ENCODE results near the gene UPB1. TPM values are rescaled to one million over a fixed set of nuclear protein-coding genes. Genes with fewer than 3 reads are reported as not detected.

The UPB1 gene
- total RNA-seq, 4 donors from 2014 or later, result 0.57 TPM; not detected in 3

- Histone ChIP-seq H3K4me1 (peaks cover 21 to 72% (median 33%) of the 10 kb centered on the region in 3 donors), H3K27ac (peak overlapping the region; percentile 96 to 100 (median 98)), H3K27me3 (no peaks in the 10 kb centered on the region), H3K9me3 (no peaks in the 10 kb centered on the region), H3K4me3 (peak overlapping the region; percentile 81 to 95 (median 88)), H3K36me3 (peaks cover 0 to 44% (median 0%) of the 10 kb centered on the region in 3 donors)
- intact Hi-C loops (cut with DNase I), result no loop called here
- 12 to 27% methylated on average over 3 to 6 of the region's 12 CpGs for WGBS, 2 donors
- no peak for DNase-seq
- TF ChIP-seq CTCF (IDR thresholded peaks at IDR 0.05) (no peak), POLR2A (IDR thresholded peaks at IDR 0.05) (no peak)
Measured at GRCh38 chr22:24553597-24554312, 58.6 kb downstream of the UPB1 start.

- 0% methylated on average over 10 to 15 of the region's 64 CpGs for WGBS, 2 donors
- intact Hi-C loops (cut with DNase I), result no loop called here
- no peak for DNase-seq
Measured at GRCh38 chr22:24554313-24555164, 59.4 kb downstream of the UPB1 start, which contains the start of gene GUCD1. GUCD1 (minus strand) TSS chr22:24555138; CDS start chr22:24554991, 147 bp downstream.

GRCh38 chr22:24555165-24556039, 60.3 kb downstream of the UPB1 start, which contains the start of gene SNRPD3:
SNRPD3 (plus strand) TSS chr22:24555999; CDS start chr22:24557675, 1,676 bp downstream.
- peak within 1 kb of the TSS; percentile 96 to 100 (median 98) for H3K27ac ChIP-seq
- H3K9me3 ChIP-seq, result no peaks in the 10 kb centered on the region
- TF ChIP-seq POLR2A (IDR thresholded peaks at IDR 0.05) (peak in 2 of 4 donors; percentile 12 to 47), CTCF (IDR thresholded peaks at IDR 0.05) (peak in 5 of 6 experiments; percentile 21 to 52 (median 42))
- peaks cover 21 to 74% (median 33%) of the 10 kb centered on the region in 3 donors for H3K4me1 ChIP-seq
- intact Hi-C loops (cut with DNase I), result no loop called here
- peaks cover 0 to 46% (median 0%) of the 10 kb centered on the region in 3 donors for H3K36me3 ChIP-seq
- H3K4me3 ChIP-seq, result peak within 1 kb of the TSS; percentile 81 to 95 (median 88)
- 1 to 3% methylated on average over 20 to 28 of the region's 59 CpGs for WGBS, 2 donors
- no peaks in the 10 kb centered on the region for H3K27me3 ChIP-seq
- DNase-seq, result peak; percentile 96

More at GRCh38 chr22:24554313-24555164, 59.4 kb downstream of the UPB1 start, which contains the start of gene GUCD1:
- peak within 1 kb of the TSS; percentile 81 to 95 (median 88) for H3K4me3 ChIP-seq
- peak within 1 kb of the TSS; percentile 96 to 100 (median 98) for H3K27ac ChIP-seq
- peaks cover 0 to 44% (median 0%) of the 10 kb centered on the region in 3 donors for H3K36me3 ChIP-seq
- H3K4me1 ChIP-seq, result peaks cover 21 to 80% (median 33%) of the 10 kb centered on the region in 3 donors
- H3K9me3 ChIP-seq, result no peaks in the 10 kb centered on the region
- peak in 2 of 4 donors; percentile 83 to 89 for TF ChIP-seq POLR2A (IDR thresholded peaks at IDR 0.05)
- no peak for TF ChIP-seq CTCF (IDR thresholded peaks at IDR 0.05)
- no peaks in the 10 kb centered on the region for H3K27me3 ChIP-seq

GRCh38 chr22:24559471-24559870, 64.3 kb downstream of the UPB1 start:
- Histone ChIP-seq H3K4me3 (no peak overlapping the region), H3K9me3 (no peaks in the 10 kb centered on the region), H3K4me1 (peaks cover 13 to 59% (median 24%) of the 10 kb centered on the region in 3 donors), H3K36me3 (peaks cover 0 to 67% (median 8%) of the 10 kb centered on the region in 3 donors), H3K27ac (no peak overlapping the region), H3K27me3 (no peaks in the 10 kb centered on the region)
- intact Hi-C loops (cut with DNase I), result no loop called here
- no peak for DNase-seq
- 63 to 73% methylated on average over 3 to 4 of the region's 4 CpGs for WGBS, 2 donors
- TF ChIP-seq POLR2A (IDR thresholded peaks at IDR 0.05) (no peak), CTCF (IDR thresholded peaks at IDR 0.05) (no peak)
